HG02938 (cell line): ENCODE data around the gene NUP210.

Source experiments
- ATAC-seq: cut with Tn5 transposase; IDR thresholded peaks from one replicate; pipeline ENCODE4 v1.9.1; 2021; ENCODE audit warnings: mild to moderate bottlenecking, moderate library complexity; ENCODE audit not compliant: unreplicated experiment

NUP210 gene

GRCh38 chr3:13325892-13326443 is 94.2 kb downstream of the NUP210 start:
- no peak for ATAC-seq

GRCh38 chr3:13324835-13325501 is 95.2 kb downstream of the NUP210 start:
- ATAC-seq, result no peak

GRCh38 chr3:13323822-13324221 is 96.3 kb downstream of the NUP210 start:
- ATAC-seq, result no peak

GRCh38 chr3:13322324-13322723 is 97.8 kb downstream of the NUP210 start:
- no peak for ATAC-seq

- no peak for ATAC-seq
Observed at GRCh38 chr3:13319564-13320220, 100.4 kb downstream of the NUP210 start.

DNA sequence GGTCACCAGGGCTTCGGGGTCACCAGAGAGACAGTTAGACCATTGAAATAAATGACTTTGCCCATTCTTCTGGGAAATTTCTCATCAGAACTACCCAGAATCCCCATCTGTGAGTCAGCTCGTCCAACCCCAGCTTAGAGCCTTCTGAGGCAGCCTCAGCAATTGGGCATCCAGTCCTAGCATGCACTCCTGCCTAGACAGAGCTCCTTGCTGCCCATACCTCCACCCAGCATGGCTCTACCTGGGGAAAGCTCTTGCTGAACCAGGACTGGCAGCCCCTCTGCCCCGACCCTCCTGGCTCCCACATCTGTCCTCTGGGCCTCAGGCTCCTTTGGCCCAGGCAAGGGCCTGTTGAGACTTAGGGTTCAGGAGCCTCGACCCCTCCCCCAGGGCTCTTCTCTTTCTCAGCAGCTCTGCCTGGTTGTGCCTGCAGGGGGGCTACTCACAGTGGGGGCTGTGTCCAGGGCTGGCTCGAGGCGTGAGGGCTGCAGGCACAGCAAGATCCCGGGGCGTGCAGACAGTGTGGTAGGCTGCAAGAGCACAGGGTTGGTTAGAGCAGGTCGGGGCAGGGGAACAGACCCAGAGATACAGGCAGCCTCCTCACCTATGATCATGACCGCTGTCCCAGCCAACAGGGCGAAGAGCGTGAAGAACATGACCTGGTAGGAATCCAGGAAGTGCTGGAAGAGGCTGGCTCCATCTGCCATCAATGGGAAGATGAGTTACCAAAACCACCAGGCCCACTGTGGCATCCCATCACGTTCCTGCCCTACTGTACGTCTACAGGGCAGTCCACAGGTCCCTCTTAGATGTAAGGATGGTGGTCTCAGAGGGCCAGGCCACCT is 101.3 kb downstream of the NUP210 start:
- ATAC-seq, result no peak

DNA sequence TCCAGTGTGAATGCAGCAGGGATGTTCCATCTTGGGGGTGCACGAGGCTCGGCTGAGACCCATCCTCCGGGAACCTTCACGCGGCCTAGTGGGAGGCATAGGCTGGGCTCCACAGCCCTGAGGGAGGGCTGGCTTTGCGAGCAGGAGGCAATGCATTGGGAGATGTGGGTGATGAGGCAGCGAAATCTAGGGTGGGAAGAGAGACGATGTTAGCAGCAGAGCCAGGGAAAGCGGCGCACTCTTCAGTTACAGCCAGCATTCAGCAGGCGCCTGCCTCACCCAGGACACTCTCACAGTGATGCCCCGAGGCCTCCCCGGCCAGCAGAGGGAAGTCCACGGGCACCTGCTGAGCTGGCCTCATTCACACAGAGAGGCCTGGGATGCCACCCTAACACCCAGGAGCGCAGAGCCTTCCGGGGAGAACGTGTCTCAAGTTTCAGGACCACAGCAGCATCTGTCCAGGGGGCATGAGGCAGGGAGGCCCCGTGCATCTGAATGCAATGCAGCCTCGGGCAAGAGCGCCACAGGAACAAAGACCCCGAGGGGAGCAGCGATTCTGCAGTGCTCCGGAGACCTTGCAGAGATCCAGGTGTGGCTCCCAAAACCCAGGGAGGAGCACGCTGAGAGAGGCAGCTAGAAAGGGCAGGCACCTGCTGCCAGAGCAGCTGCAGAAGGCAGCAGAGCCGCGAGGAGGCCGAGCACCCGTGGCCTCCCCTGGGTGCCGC is 102.4 kb downstream of the NUP210 start:
- no peak for ATAC-seq

DNA sequence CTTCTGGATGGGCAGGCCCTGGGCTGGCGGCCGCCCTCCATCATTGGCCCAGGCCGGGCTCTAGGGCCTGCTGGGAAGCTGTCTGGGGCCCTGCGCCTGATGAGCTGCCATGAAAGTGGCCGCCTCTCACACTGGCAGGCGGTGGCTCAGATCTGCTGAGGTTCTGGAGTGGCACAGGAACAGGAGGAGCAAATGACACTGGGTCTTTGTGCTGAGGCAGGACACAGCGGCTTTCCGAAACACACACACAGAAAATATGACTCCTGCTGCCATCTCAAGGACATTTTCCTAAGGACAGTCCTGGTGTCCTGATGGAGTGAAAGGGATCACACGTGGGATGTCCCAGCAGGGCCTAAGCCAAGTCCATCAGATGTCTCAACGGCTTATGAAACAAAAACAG is 103.5 kb downstream of the NUP210 start:
- no peak for ATAC-seq

GRCh38 chr3:13314877-13315276 is 105.2 kb downstream of the NUP210 start:
- ATAC-seq, result no peak

- no peak for ATAC-seq
Observed at GRCh38 chr3:13313813-13314212, 106.3 kb downstream of the NUP210 start.

DNA sequence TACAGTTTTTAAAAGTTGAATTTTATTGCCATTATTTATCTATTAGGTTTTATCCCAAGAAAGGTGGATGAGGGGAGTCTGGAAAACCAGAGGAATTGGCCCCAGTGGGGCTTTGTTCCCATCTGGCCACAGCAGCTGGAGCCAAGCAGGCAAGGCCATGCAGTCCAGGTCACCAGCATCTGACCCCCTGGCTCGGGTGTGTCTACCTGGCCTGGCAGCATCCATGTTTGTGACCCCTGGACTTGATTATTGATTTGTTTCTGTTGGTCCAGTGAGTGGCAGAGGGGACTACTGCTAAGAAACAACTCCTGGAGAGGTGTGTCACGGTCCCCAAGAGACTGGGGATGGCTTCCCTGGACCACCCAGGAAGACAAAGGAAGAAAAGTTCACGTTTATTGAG is 111.1 kb downstream of the NUP210 start:
- no peak for ATAC-seq

DNA sequence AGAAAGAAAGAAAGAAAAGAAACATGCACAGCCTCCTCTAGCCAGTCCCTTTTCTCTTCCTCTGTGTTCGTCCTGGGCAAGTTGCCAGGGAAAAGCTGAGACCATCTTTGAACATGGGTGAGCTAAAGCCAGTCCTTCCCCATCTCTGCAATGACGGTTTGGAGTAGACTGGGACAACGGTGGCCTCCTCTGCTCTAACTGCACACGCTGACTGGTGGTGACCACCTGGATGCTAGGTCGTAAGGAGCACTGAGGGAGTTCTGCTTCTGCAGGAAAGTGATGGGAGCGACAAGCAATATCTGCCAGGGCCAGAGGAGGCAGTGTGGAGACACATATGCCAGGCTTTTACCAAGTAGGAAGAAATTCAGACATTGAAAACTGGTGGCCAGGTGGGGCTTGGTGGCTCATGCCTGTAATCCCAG is 111.7 kb downstream of the NUP210 start:
- ATAC-seq, result no peak

DNA sequence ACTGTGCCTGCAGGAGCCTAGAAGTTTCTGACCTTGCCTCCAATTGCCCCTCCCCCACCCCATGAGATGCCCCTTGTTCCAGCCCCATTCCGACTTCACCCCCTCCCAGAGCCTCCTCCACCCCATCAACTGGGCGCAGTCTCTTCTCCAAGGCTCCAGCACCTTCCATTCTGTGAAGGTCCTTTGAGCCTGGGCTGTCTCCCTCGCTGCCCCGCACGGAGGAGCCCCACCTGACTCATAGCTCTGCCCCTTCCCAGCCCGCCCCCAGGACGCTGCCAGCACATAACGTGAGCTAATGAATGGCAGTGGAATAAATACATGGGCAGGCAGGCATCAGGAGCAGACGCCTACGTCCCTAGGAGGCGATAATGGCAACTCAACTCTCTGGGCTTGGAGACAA is 113.1 kb downstream of the NUP210 start:
- ATAC-seq, result no peak

DNA sequence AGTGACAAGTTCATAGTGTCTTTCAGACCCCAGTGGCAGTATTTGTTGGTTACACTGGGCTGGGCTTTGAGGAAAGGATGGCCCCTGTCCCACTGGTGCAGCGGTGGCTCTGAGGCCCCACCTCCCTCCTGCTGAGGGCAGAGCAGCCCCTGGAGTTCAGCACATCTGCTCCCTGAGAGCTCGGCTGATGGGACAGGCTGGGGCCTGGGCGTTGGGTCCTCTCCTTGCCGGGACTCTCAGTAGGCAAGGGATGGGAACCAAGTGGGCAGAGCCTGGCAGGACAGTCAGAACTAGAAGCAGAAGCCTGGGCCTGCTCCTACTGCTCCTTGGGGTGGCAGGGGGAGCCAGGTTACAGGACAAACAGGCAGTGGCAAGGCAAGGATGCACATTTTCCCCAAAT is 114.5 kb downstream of the NUP210 start:
- ATAC-seq, result no peak

DNA sequence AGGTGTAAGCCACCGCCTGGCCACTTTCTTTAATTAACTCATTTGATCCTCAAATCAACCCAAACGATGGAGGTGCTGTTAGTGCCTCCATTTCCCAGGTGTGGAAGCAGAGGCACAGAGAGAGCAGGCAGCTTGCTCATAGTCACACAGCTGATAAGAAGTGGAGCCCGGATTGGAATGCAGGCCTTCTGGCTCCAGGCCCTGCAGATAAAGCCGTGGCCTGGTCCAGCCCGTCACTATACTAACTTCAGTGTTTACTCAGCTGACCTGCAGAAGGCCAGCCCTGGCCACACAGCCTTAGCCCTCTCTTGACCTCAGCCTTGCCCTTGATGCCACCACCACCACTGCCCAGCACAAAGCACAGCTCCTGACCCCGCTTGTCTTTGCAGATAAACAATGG is 116.7 kb downstream of the NUP210 start:
- ATAC-seq, result no peak

DNA sequence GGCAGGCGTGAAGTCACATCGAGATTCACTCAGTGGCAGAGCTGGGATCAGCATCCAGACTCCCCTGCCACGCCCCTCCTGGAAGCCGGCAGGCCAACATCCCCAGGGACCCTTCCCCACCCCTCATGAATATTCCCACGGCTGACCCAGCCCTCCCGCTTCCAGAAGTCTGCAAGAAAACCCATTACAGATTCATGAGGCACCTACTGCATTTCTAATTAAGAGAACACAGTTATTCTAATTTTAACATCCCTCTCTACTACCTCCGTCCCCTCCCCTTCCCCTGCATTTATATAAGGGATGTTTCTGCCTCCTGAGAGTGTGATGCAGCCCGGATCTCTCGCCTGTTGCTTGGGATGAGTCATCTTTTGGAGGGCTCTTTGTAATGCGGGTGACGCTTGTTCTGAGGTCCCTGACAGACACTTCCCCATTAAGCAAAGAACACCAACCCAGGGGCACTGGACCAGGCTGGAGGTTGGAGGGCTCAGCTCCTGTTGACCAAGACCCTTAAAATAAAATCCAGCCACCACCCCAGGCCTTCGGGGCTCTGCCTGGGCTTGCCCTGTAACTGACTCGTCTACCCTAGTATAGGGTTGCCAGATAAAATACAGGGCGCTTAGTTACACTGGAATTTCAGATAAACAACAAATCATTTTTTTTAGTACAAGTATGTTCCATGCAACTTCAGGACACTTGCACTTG is 118.7 kb downstream of the NUP210 start:
- ATAC-seq, result no peak

- ATAC-seq, result no peak
Observed at GRCh38 chr3:13300546-13301285, 119.4 kb downstream of the NUP210 start.

- ATAC-seq, result no peak
Observed at GRCh38 chr3:13299531-13300155, 120.5 kb downstream of the NUP210 start.

- ATAC-seq, result no peak
Observed at GRCh38 chr3:13296662-13297061, 123.5 kb downstream of the NUP210 start.
